ENCODE data around the gene PRMT9. TPM values are rescaled to one million over a fixed set of nuclear protein-coding genes. Genes with fewer than 3 reads are reported as not detected.

PRMT9 gene
- total RNA-seq, 4 donors from 2014 or later, result 0.60 to 17.1 (median 4.8) TPM

- Histone ChIP-seq H3K4me3 (no peak overlapping the region), H3K27me3 (peaks cover 3% of the 10 kb centered on the region), H3K36me3 (no peaks in the 10 kb centered on the region), H3K9me3 (no peaks in the 10 kb centered on the region), H3K27ac (no peak overlapping the region), H3K4me1 (peaks cover 0 to 9% (median 0%) of the 10 kb centered on the region in 4 donors)
- WGBS, 2 donors (ENCODE audit: low coverage in 1 of 2), result 78 to 100% methylated on average over 1 to 2 of the region's 2 CpGs
- TF ChIP-seq CTCF (IDR thresholded peaks at IDR 0.05), result no peak
- no peak for TF ChIP-seq POLR2AphosphoS5 (IDR thresholded peaks at IDR 0.05)
- no peak for TF ChIP-seq POLR2A (IDR thresholded peaks at IDR 0.05)
- no peak for TF ChIP-seq EP300 (IDR thresholded peaks at IDR 0.05; ENCODE audit: low read depth)
- intact Hi-C loops (cut with DNase I; ENCODE audit: low total_unique reads), result no loop called here
- in situ Hi-C loops (cut with MboI; ENCODE audit: low pct_ligation_motif_present in 1 of 4, low pct_unique_long_range_greater_than_20kb in 1 of 4, low sequenced_read_pairs in 3 of 4), result no loop called here
- DNase-seq, result no peak
These were observed 7.9 kb upstream of the PRMT9 start for GRCh38 chr4:147691820-147692219.

GRCh38 chr4:147689067-147689466, 5.1 kb upstream of the PRMT9 start:
- in situ Hi-C loops (cut with MboI; ENCODE audit: low pct_ligation_motif_present in 1 of 4, low pct_unique_long_range_greater_than_20kb in 1 of 4, low sequenced_read_pairs in 3 of 4) (no loop called here), intact Hi-C loops (cut with DNase I; ENCODE audit: low total_unique reads) (no loop called here)
- DNase-seq, result no peak
- Histone ChIP-seq H3K27me3 (peaks cover 3% of the 10 kb centered on the region), H3K36me3 (no peaks in the 10 kb centered on the region), H3K9me3 (no peaks in the 10 kb centered on the region), H3K4me1 (peaks cover 0 to 16% (median 3%) of the 10 kb centered on the region in 4 donors), H3K4me3 (no peak overlapping the region), H3K27ac (no peak overlapping the region)
- WGBS, 2 donors (ENCODE audit: low coverage in 1 of 2), result 52 to 100% methylated on average over 1 to 4 of the region's 4 CpGs
- no peak for TF ChIP-seq CTCF (IDR thresholded peaks at IDR 0.05)
- no peak for TF ChIP-seq POLR2A (IDR thresholded peaks at IDR 0.05)

- H3K4me1 ChIP-seq, result peaks cover 6 to 19% (median 11%) of the 10 kb centered on the region in 4 donors
- intact Hi-C loops (cut with DNase I; ENCODE audit: low total_unique reads), result no loop called here
- peak; percentile 24 for DNase-seq
These were observed 773 bp downstream of the PRMT9 start for GRCh38 chr4:147683188-147683591.

GRCh38 chr4:147682755-147683154, 1.2 kb downstream of the PRMT9 start:
- Histone ChIP-seq H3K27me3 (no peaks in the 10 kb centered on the region), H3K9me3 (no peaks in the 10 kb centered on the region), H3K4me3 (peak overlapping the region in 3 of 4 donors; percentile 68 to 85 (median 71)), H3K4me1 (peaks cover 6 to 19% (median 11%) of the 10 kb centered on the region in 4 donors), H3K27ac (peak overlapping the region; percentile 89 to 93 (median 90)), H3K36me3 (no peaks in the 10 kb centered on the region)
- in situ Hi-C loops (cut with MboI; ENCODE audit: low pct_ligation_motif_present in 1 of 4, low pct_unique_long_range_greater_than_20kb in 1 of 4, low sequenced_read_pairs in 3 of 4) (no loop called here), intact Hi-C loops (cut with DNase I; ENCODE audit: low total_unique reads) (no loop called here)
- WGBS, 2 donors (ENCODE audit: low coverage in 1 of 2), result 62 to 66% methylated on average over 2 to 3 of the region's 3 CpGs
- TF ChIP-seq EP300 (IDR thresholded peaks at IDR 0.05; ENCODE audit: low read depth) (no peak), POLR2AphosphoS5 (IDR thresholded peaks at IDR 0.05) (no peak), POLR2A (IDR thresholded peaks at IDR 0.05) (no peak), CTCF (IDR thresholded peaks at IDR 0.05) (no peak)
- DNase-seq, result no peak

More at GRCh38 chr4:147683188-147683591, 773 bp downstream of the PRMT9 start:
- in situ Hi-C loops (cut with MboI; ENCODE audit: low pct_ligation_motif_present in 1 of 4, low pct_unique_long_range_greater_than_20kb in 1 of 4, low sequenced_read_pairs in 3 of 4), result no loop called here
- H3K27me3 ChIP-seq, result no peaks in the 10 kb centered on the region
- peak overlapping the region; percentile 52 to 85 (median 70) for H3K4me3 ChIP-seq
- WGBS, 2 donors (ENCODE audit: low coverage in 1 of 2), result 0 to 3% methylated on average over 8 to 10 of the region's 10 CpGs
- TF ChIP-seq CTCF (IDR thresholded peaks at IDR 0.05), result no peak
- TF ChIP-seq POLR2AphosphoS5 (IDR thresholded peaks at IDR 0.05), result peak in 1 of 3 donors; percentile 15
- TF ChIP-seq EP300 (IDR thresholded peaks at IDR 0.05; ENCODE audit: low read depth), result no peak
- TF ChIP-seq POLR2A (IDR thresholded peaks at IDR 0.05), result no peak
- no peaks in the 10 kb centered on the region for H3K9me3 ChIP-seq
- peak overlapping the region; percentile 89 to 93 (median 90) for H3K27ac ChIP-seq
- H3K36me3 ChIP-seq, result no peaks in the 10 kb centered on the region
